ENCODE results near the gene APLP2. TPM values are rescaled to one million over a fixed set of nuclear protein-coding genes. Genes with fewer than 3 reads are reported as not detected.

APLP2 gene
- total and polyA plus RNA-seq, 2 of the 4 experiments (the other 2 are of a cell fraction) = 127 to 235 TPM

DNA sequence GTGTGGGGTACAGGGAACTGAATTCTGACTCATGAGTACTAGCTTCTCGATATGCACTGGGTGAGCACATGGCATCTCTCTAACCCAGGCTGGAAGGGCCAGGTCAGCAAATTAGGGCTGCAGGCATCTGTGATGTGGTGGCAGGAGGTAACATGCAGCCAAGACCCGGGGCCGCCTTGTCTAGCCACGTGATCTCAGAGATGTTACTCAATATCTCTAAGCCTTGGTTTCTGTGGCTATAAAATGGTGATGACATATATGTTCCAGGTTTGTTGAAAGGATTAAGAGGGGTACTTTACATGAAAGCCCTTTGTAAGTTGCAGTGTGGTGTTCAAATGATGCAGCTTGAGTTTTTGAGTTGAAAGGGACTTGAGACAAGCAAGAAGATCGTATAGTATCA lies 93.0 kb downstream of the APLP2 start:
- Histone ChIP-seq H3K9ac (ENCODE audit: low read depth, low read length) (no peak overlapping the region), H2BK120ac (ENCODE audit: low read depth, low read length) (no peak overlapping the region), H3K36me3 (ENCODE audit: control insufficient read depth, insufficient read depth, low read length) (no peaks in the 10 kb centered on the region), H3K56ac (ENCODE audit: extremely low read depth, insufficient read depth, low read length) (no peak overlapping the region), H2AK9ac (replicated peaks; ENCODE audit: low read depth, low read length, poor library complexity) (no peak overlapping the region), H4K5ac (ENCODE audit: low read depth, low read length) (no peak overlapping the region), H3K4ac (ENCODE audit: low read depth, low read length) (no peak overlapping the region), H3K23ac (ENCODE audit: low read depth, low read length) (0 out of 2 replicates have a peak overlapping the region, but pooled peaks have one; percentile 33), H2AK5ac (ENCODE audit: low read depth, low read length) (no peak overlapping the region), H4K20me1 (ENCODE audit: insufficient read depth, low read length) (no peaks in the 10 kb centered on the region), H3K4me3 (ENCODE audit: insufficient read depth, low read depth, low read length) (no peak overlapping the region), H3K79me1 (ENCODE audit: low read depth in 1 of 2, low read length in 2 of 2) (no peaks in the 10 kb centered on the region), H3K18ac (ENCODE audit: low read depth, low read length) (no peak overlapping the region), H3K14ac (replicated peaks; ENCODE audit: low read depth, low read length) (no peak overlapping the region), H2BK15ac (ENCODE audit: low read depth, low read length) (no peak overlapping the region), H3K4me2 (ENCODE audit: low read depth, low read length) (no peak overlapping the region), H3K9me1 (ENCODE audit: insufficient read depth, low read length) (peaks cover 6% of the 10 kb centered on the region), H4K8ac (ENCODE audit: low read depth in 2 of 2, low read length in 2 of 2) (no peak overlapping the region), H2AFZ (replicated peaks; ENCODE audit: low read length, poor library complexity) (peak overlapping the region; percentile 21), H4K91ac (ENCODE audit: insufficient read depth, low read depth, low read length) (no peak overlapping the region), H3K27me3 (ENCODE audit: control insufficient read depth, insufficient read depth, low read length) (peaks cover 53% of the 10 kb centered on the region), H2BK5ac (ENCODE audit: low read depth, low read length, poor library complexity, severe bottlenecking) (no peak overlapping the region), H3K4me1 (ENCODE audit: control insufficient read depth, insufficient read depth, low read length) (peaks cover 2% of the 10 kb centered on the region), H2BK20ac (ENCODE audit: low read depth, low read length) (no peak overlapping the region), H3K27ac (ENCODE audit: insufficient read depth, low read length) (no peak overlapping the region), H3K9me3 (ENCODE audit: control insufficient read depth, insufficient read depth, low read length) (no peaks in the 10 kb centered on the region)
- dilution Hi-C loops (cut with HindIII; ENCODE audit: low sequenced_read_pairs, unreplicated experiment) = no loop called here
- CTCF ChIA-PET = no interaction called here
- TF ChIP-seq CEBPB (IDR thresholded peaks at IDR 0.05; ENCODE audit: low read depth, low read length) (peak; percentile 57), BHLHE40 (IDR thresholded peaks at IDR 0.05; ENCODE audit: low read depth, low read length) (no peak), MAFK (IDR thresholded peaks at IDR 0.05; ENCODE audit: low read depth, low read length) (0 out of 2 replicates have a peak, but pooled peaks have one; percentile 37), MXI1 (IDR thresholded peaks at IDR 0.05; ENCODE audit: borderline replicate concordance, low read depth, low read length) (no peak), RFX5 (IDR thresholded peaks at IDR 0.05; ENCODE audit: low read depth, low read length) (no peak), RAD21 (IDR thresholded peaks at IDR 0.05; ENCODE audit: low read length) (no peak)
- TF ChIP-seq, protein P1, sequence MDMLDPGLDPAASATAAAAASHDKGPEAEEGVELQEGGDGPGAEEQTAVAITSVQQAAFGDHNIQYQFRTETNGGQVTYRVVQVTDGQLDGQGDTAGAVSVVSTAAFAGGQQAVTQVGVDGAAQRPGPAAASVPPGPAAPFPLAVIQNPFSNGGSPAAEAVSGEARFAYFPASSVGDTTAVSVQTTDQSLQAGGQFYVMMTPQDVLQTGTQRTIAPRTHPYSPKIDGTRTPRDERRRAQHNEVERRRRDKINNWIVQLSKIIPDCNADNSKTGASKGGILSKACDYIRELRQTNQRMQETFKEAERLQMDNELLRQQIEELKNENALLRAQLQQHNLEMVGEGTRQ (IDR thresholded peaks at IDR 0.05; ENCODE audit: low read depth, low read length) = peak; percentile 46; the same call in 1 of the 2 replicates
- TF ChIP-seq, protein P2, sequence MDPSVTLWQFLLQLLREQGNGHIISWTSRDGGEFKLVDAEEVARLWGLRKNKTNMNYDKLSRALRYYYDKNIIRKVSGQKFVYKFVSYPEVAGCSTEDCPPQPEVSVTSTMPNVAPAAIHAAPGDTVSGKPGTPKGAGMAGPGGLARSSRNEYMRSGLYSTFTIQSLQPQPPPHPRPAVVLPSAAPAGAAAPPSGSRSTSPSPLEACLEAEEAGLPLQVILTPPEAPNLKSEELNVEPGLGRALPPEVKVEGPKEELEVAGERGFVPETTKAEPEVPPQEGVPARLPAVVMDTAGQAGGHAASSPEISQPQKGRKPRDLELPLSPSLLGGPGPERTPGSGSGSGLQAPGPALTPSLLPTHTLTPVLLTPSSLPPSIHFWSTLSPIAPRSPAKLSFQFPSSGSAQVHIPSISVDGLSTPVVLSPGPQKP (IDR thresholded peaks at IDR 0.05; ENCODE audit: borderline replicate concordance, low read depth, low read length) = no peak
- TF ChIP-seq, protein P3, sequence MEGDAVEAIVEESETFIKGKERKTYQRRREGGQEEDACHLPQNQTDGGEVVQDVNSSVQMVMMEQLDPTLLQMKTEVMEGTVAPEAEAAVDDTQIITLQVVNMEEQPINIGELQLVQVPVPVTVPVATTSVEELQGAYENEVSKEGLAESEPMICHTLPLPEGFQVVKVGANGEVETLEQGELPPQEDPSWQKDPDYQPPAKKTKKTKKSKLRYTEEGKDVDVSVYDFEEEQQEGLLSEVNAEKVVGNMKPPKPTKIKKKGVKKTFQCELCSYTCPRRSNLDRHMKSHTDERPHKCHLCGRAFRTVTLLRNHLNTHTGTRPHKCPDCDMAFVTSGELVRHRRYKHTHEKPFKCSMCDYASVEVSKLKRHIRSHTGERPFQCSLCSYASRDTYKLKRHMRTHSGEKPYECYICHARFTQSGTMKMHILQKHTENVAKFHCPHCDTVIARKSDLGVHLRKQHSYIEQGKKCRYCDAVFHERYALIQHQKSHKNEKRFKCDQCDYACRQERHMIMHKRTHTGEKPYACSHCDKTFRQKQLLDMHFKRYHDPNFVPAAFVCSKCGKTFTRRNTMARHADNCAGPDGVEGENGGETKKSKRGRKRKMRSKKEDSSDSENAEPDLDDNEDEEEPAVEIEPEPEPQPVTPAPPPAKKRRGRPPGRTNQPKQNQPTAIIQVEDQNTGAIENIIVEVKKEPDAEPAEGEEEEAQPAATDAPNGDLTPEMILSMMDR (conservative IDR thresholded peaks at IDR 0.05; ENCODE audit: low read depth, low read length) = no peak
- DNase-seq = no peak
- 29% methylated on average over 4 of the region's 5 CpGs; no CpG with 5 or more reads in 1 of the 2 experiments for WGBS, 2 experiments (ENCODE audit: extremely low coverage in 2 of 2, insufficient read length in 1 of 2)
- no TSS peak for BruUV-seq (replicated peaks)
- POLR2A ChIA-PET (ENCODE audit: unreplicated experiment) = no interaction called here
- in situ Hi-C loops (cut with MboI; ENCODE audit: low sequenced_read_pairs) = no loop called here
- ATAC-seq (ENCODE audit: low read depth) = no peak
- intact Hi-C loops (cut with micrococcal nuclease) = no loop called here
